GM12878 (cell line): Measurements from ENCODE around the gene ESCO1. TPM values are rescaled to one million over a fixed set of nuclear protein-coding genes. Genes with fewer than 3 reads are reported as not detected.

Source experiments
- ATAC-seq: fragments of 200-7000 bp; cut with Tn5 transposase; 3 replicates; pipeline ENCODE4 v1.9.1; 2020; ENCODE audit warnings: mild to moderate bottlenecking, moderate library complexity
- BruUV-seq: library from RNA; stranded (reverse); fragments of 400-500 nt; replicated peaks from 2 replicates; lab custom pipeline; 2021; lab: Mats Ljungman, UMichigan
- CTCF ChIA-PET: fragments of 300-600 bp; sonication (Branson Sonifier 250); formaldehyde crosslinking; extraction: SDS; loops from one replicate; lab custom pipeline; 2021; ENCODE audit warnings: inconsistent platforms; lab: Yijun Ruan, JAX
- POLR2A ChIA-PET: fragments of 350-600 bp; formaldehyde crosslinking; extraction: SDS; loops from one replicate; lab custom pipeline; 2021; ENCODE audit warnings: inconsistent platforms; lab: Charles Lee
- RAD21 ChIA-PET: fragments of 300-600 bp; sonication (Branson Sonifier 250); formaldehyde crosslinking; loops from one replicate; lab custom pipeline; 2023; ENCODE audit warnings: antibody characterized with exemption; ENCODE audit not compliant: unreplicated experiment; lab: Charles Lee
- SMC1A ChIA-PET: fragments of 300-600 bp; sonication (Branson Sonifier 250); formaldehyde crosslinking; loops from one replicate; lab custom pipeline; 2023; ENCODE audit not compliant: unreplicated experiment, uncharacterized antibody; lab: Charles Lee
- DNase-seq: peaks from one replicate; pipeline ENCODE4 v3.0.0-alpha.2; 2011; ENCODE audit warnings: low read depth, low spot score
- FAIRE-seq: peaks from 3 replicates; lab custom pipeline; 2011; peaks lifted over from hg19 to GRCh38; lab: Jason Lieb, UNC
- H2AFZ ChIP-seq: 2 replicates; pipeline ENCODE4 v1.6.0; 2011; ENCODE audit warnings: low read depth, low read length, control low read depth; ENCODE audit not compliant: control insufficient read depth
- H3K27ac ChIP-seq: 2 replicates; pipeline ENCODE4 v1.5.1; 2011; ENCODE audit warnings: control low read depth; ENCODE audit not compliant: control insufficient read depth, insufficient read depth
- H3K27me3 ChIP-seq, 2 experiments: replicated peaks in 1 of 2; 2 replicates each; pipeline versions ENCODE4 v1.6.0 to v1.6.1; 2011; ENCODE audit warnings: low read length in 1 of 2; ENCODE audit not compliant: control insufficient read depth in 2 of 2, insufficient read depth in 2 of 2
- H3K36me3 ChIP-seq, 2 experiments: 2 replicates each; pipeline ENCODE4 v1.5.1; 2011; ENCODE audit warnings: low read length in 1 of 2; ENCODE audit not compliant: control insufficient read depth in 2 of 2, insufficient read depth in 2 of 2
- H3K4me1 ChIP-seq: 2 replicates; pipeline ENCODE4 v1.6.1; 2011; ENCODE audit warnings: mild to moderate bottlenecking, low read length, moderate library complexity, mixed read lengths; ENCODE audit not compliant: control insufficient read depth, insufficient read depth
- H3K4me2 ChIP-seq: 2 replicates; pipeline ENCODE4 v1.6.0; 2011; ENCODE audit warnings: control low read depth; ENCODE audit not compliant: control insufficient read depth, insufficient read depth
- H3K4me3 ChIP-seq: fragments of 200-600 bp; sonication (generic); 2 replicates; pipeline ENCODE4 v1.5.1; 2016
- H3K79me2 ChIP-seq: 2 replicates; pipeline ENCODE4 v1.6.0; 2011; ENCODE audit warnings: low read length; ENCODE audit not compliant: control insufficient read depth, insufficient read depth
- H3K9ac ChIP-seq: 2 replicates; pipeline ENCODE4 v1.8.0; 2011; ENCODE audit warnings: low read length, control low read depth, mixed read lengths; ENCODE audit not compliant: control insufficient read depth, insufficient read depth
- H3K9me3 ChIP-seq: replicated peaks from 3 replicates; pipeline ENCODE4 v1.5.1; 2011; ENCODE audit warnings: mild to moderate bottlenecking, low read length; ENCODE audit not compliant: control insufficient read depth, insufficient read depth
- H4K20me1 ChIP-seq: 2 replicates; pipeline ENCODE4 v1.6.0; 2011; ENCODE audit not compliant: control insufficient read depth, insufficient read depth
- CHD1 ChIP-seq: IDR thresholded peaks from 2 replicates; pipeline ENCODE4 v1.6.1; 2012; ENCODE audit warnings: low read depth, low read length, improper control_type of control experiment
- HDAC6 ChIP-seq: fragments of 200-600 bp; sonication (generic); IDR thresholded peaks from one replicate; pipeline ENCODE4 v1.8.0; 2017; ENCODE audit warnings: antibody characterized with exemption; ENCODE audit not compliant: unreplicated experiment
- IRF3 ChIP-seq: fragments of 450-650 bp; IDR thresholded peaks from 2 replicates; pipeline ENCODE4 v1.6.1; 2014; ENCODE audit warnings: mild to moderate bottlenecking
- NR2C2 ChIP-seq: IDR thresholded peaks from 2 replicates; pipeline ENCODE4 v1.6.1; 2011; ENCODE audit warnings: borderline replicate concordance, low read depth; ENCODE audit not compliant: control insufficient read depth, insufficient read length
- PAX5 ChIP-seq: IDR thresholded peaks from 2 replicates; pipeline ENCODE4 v1.6.1; 2011; ENCODE audit warnings: low read depth, low read length, borderline replicate concordance
- TCF7 ChIP-seq: IDR thresholded peaks from 2 replicates; pipeline ENCODE4 v1.6.1; 2014; ENCODE audit warnings: antibody characterized with exemption, borderline replicate concordance
- WGBS: methylation state at CpG from one replicate; pipeline ENCODE4 v1.1.6; 2016; ENCODE audit warnings: low lambda C conversion rate; ENCODE audit not compliant: insufficient replicate concordance, insufficient coverage; ENCODE audit errors: missing lambda C conversion rate; 5-methylcytosine and 5-hydroxymethylcytosine counted together
- in situ Hi-C: fragments of 300-500 bp; cut with MboI; formaldehyde crosslinking; loops from 9 replicates; pipeline ENCODE4 v1.14.3; 2018; ENCODE audit warnings: mixed read lengths
- intact Hi-C: fragments of 100-400 bp; cut with micrococcal nuclease; formaldehyde crosslinking; loops from one replicate; pipeline ENCODE4 v1.14.2; 2022; ENCODE audit not compliant: unreplicated experiment
- polyA plus RNA-seq, 11 experiments: library from polyadenylated mRNA; depleted of rRNA in 4 of 11; unstranded in 6 of 11; stranded (reverse) in 5 of 11; fragments of >200 nt; fragmentation: Nextera tagmentation in 4 of 11; fragmentation: Illumina TruSeq in 1 of 11; extraction: Ambion mirVana in 4 of 11; extraction: Trizol in 1 of 11; gene quantifications; 1 replicate in 1 of 11; 2 replicates in 10 of 11; pipeline versions ENCODE4 v1.2.1 to v1.2.3, GENCODE V29; 2011 to 2016; ENCODE audit warnings: inconsistent platforms in 2 of 11, missing spikeins in 2 of 11, low read depth in 1 of 11
- total RNA-seq, 4 experiments: library from RNA; depleted of rRNA in 3 of 4; stranded (reverse); fragments of >200 nt in 3 of 4; fragmentation: Illumina TruSeq in 1 of 4; extraction: Trizol in 1 of 4; gene quantifications; 2 replicates each; pipeline versions ENCODE4 v1.2.1 to v1.2.3, GENCODE V29; 2013 to 2021

Gene ESCO1
- total and polyA plus RNA-seq, 10 of the 15 experiments (the other 5 are each of a cell fraction or from before 2014, with no cell fraction given) = 8.6 to 22.4 (median 12.4) TPM

- FAIRE-seq (no peak), ATAC-seq (no peak), DNase-seq (no peak)
- ChIA-PET SMC1A (interaction anchor here (0.6 kb wide), 1 partner anchor 196 kb away, joined by 3 read pairs; no protein-coding TSS in a partner anchor), CTCF (no interaction called here), RAD21 (interaction anchor here (1.0 kb wide), 1 partner anchor 233 kb away, joined by 4 read pairs; no protein-coding TSS in a partner anchor), POLR2A (interaction anchor here (0.7 kb wide), 1 partner anchor 502 kb away, joined by 4 read pairs; no protein-coding TSS in a partner anchor)
- in situ Hi-C loops (no loop called here), intact Hi-C loops (loop anchor here (10.0 kb wide), 2 partner anchors 52 to 288 kb away; no protein-coding TSS in a partner anchor)
- H3K79me2 ChIP-seq = no peaks in the 10 kb centered on the region
- no peak overlapping the region for H2AFZ ChIP-seq
- no peaks in the 10 kb centered on the region for H4K20me1 ChIP-seq
- TF ChIP-seq HDAC6 (no peak), IRF3 (no peak), TCF7 (no peak), PAX5 (no peak), CHD1 (no peak)
- H3K9me3 ChIP-seq = no peaks in the 10 kb centered on the region
- H3K36me3 ChIP-seq = no peaks in the 10 kb centered on the region
- no peak overlapping the region for H3K27ac ChIP-seq
- H3K4me2 ChIP-seq = no peak overlapping the region
- no peaks in the 10 kb centered on the region for H3K4me1 ChIP-seq
- 37% methylated on average over 5 of the region's 5 CpGs for WGBS
- no TSS peak for BruUV-seq
- no peak overlapping the region for H3K9ac ChIP-seq
- no peaks in the 10 kb centered on the region for H3K27me3 ChIP-seq
- H3K4me3 ChIP-seq = no peak overlapping the region
These were observed 117.5 kb downstream of the ESCO1 start for GRCh38 chr18:21483051-21483450.

- no TSS peak for BruUV-seq
- CTCF ChIA-PET = interaction anchor here (1.4 kb wide), 1 partner anchor 9 kb away, joined by 4 read pairs; no protein-coding TSS in a partner anchor
- SMC1A ChIA-PET = no interaction called here
- Histone ChIP-seq H4K20me1 (no peaks in the 10 kb centered on the region), H3K9ac (no peak overlapping the region), H3K27ac (no peak overlapping the region), H3K27me3 (no peaks in the 10 kb centered on the region), H3K4me3 (no peak overlapping the region), H3K79me2 (no peaks in the 10 kb centered on the region), H3K4me1 (no peaks in the 10 kb centered on the region), H2AFZ (no peak overlapping the region), H3K9me3 (no peaks in the 10 kb centered on the region), H3K36me3 (no peaks in the 10 kb centered on the region), H3K4me2 (no peak overlapping the region)
- 34% methylated on average over 2 of the region's 2 CpGs for WGBS
- in situ Hi-C loops = no loop called here
- RAD21 ChIA-PET = no interaction called here
- intact Hi-C loops = loop anchor here (10.0 kb wide), 2 partner anchors 53 to 287 kb away; no protein-coding TSS in a partner anchor
- POLR2A ChIA-PET = interaction anchor here (0.6 kb wide), 1 partner anchor 360 kb away, joined by 3 read pairs; no protein-coding TSS in a partner anchor
- DNase-seq (no peak), ATAC-seq (no peak), FAIRE-seq (no peak)
- TF ChIP-seq NR2C2 = no peak
These were observed 118.8 kb downstream of the ESCO1 start for GRCh38 chr18:21481739-21482138.
